H9 (cell line): Measurements from ENCODE around the gene ARHGAP26. TPM values are rescaled to one million over a fixed set of nuclear protein-coding genes. Genes with fewer than 3 reads are reported as not detected.

Source experiments
- DNase-seq: peaks from one replicate; pipeline ENCODE4 v3.0.0-alpha.2; 2017
- H2AFZ ChIP-seq: one replicate; pipeline ENCODE4 v1.6.1; 2013; ENCODE audit warnings: mild to moderate bottlenecking, low read length, control low read depth, moderate library complexity
- H2AK5ac ChIP-seq: 2 replicates; pipeline ENCODE4 v1.6.1; 2013; ENCODE audit warnings: low read length, control low read depth, mixed read lengths; ENCODE audit not compliant: insufficient read length
- H2BK120ac ChIP-seq: one replicate; pipeline ENCODE4 v1.6.1; 2013; ENCODE audit warnings: low read depth, mild to moderate bottlenecking, low read length, control low read depth, inconsistent platforms; ENCODE audit not compliant: poor library complexity, severe bottlenecking
- H2BK12ac ChIP-seq: 2 replicates; pipeline ENCODE4 v1.6.1; 2013; ENCODE audit warnings: low read length, control low read depth, mixed read lengths, low read depth; ENCODE audit not compliant: insufficient read length
- H2BK15ac ChIP-seq: 2 replicates; pipeline ENCODE4 v1.6.1; 2013; ENCODE audit warnings: low read depth, low read length, control low read depth
- H2BK20ac ChIP-seq: one replicate; pipeline ENCODE4 v1.6.1; 2013; ENCODE audit warnings: low read depth, mild to moderate bottlenecking, low read length, control low read depth, inconsistent platforms; ENCODE audit not compliant: poor library complexity, severe bottlenecking
- H2BK5ac ChIP-seq: 2 replicates; pipeline ENCODE4 v1.6.1; 2013; ENCODE audit warnings: low read length, control low read depth, mixed read lengths; ENCODE audit not compliant: insufficient read length
- H3K14ac ChIP-seq: 2 replicates; pipeline ENCODE4 v1.6.1; 2013; ENCODE audit warnings: low read length, control low read depth; ENCODE audit not compliant: insufficient read depth
- H3K18ac ChIP-seq: 2 replicates; pipeline ENCODE4 v1.6.1; 2013; ENCODE audit warnings: low read depth, mild to moderate bottlenecking, mixed read lengths, low read length, control low read depth; ENCODE audit not compliant: insufficient read length
- H3K23ac ChIP-seq: 2 replicates; pipeline ENCODE4 v1.6.1; 2013; ENCODE audit warnings: low read length, control low read depth, mixed read lengths, low read depth; ENCODE audit not compliant: insufficient read length
- H3K23me2 ChIP-seq: 2 replicates; pipeline ENCODE4 v1.6.1; 2013; ENCODE audit warnings: low read depth, mild to moderate bottlenecking, mixed read lengths, low read length, control low read depth; ENCODE audit not compliant: insufficient read length, poor library complexity, severe bottlenecking
- H3K27ac ChIP-seq: 2 replicates; pipeline ENCODE4 v1.5.1; 2013; ENCODE audit warnings: low read length, control low read depth, mixed read lengths, low read depth; ENCODE audit not compliant: insufficient read length
- H3K27me3 ChIP-seq: 2 replicates; pipeline ENCODE4 v1.6.1; 2013; ENCODE audit warnings: low read length, control low read depth, inconsistent platforms; ENCODE audit not compliant: insufficient read depth
- H3K4ac ChIP-seq: 2 replicates; pipeline ENCODE4 v1.6.1; 2013; ENCODE audit warnings: low read depth, mild to moderate bottlenecking, control low read depth, inconsistent platforms, low read length, moderate library complexity
- H3K4me1 ChIP-seq: 2 replicates; pipeline ENCODE4 v1.6.1; 2013; ENCODE audit warnings: low read length, control low read depth, inconsistent platforms; ENCODE audit not compliant: insufficient read depth
- H3K4me2 ChIP-seq: 2 replicates; pipeline ENCODE4 v1.6.1; 2013; ENCODE audit warnings: low read length, control low read depth, mixed read lengths; ENCODE audit not compliant: insufficient read length, insufficient read depth
- H3K56ac ChIP-seq: 2 replicates; pipeline ENCODE4 v1.6.1; 2013; ENCODE audit warnings: low read depth, mild to moderate bottlenecking, mixed read lengths, low read length, control low read depth; ENCODE audit not compliant: insufficient read length
- H3K79me1 ChIP-seq: 2 replicates; pipeline ENCODE4 v1.6.1; 2013; ENCODE audit warnings: low read depth, mild to moderate bottlenecking, moderate library complexity, low read length, control low read depth, inconsistent platforms; ENCODE audit not compliant: insufficient read depth, poor library complexity, severe bottlenecking
- H3K79me2 ChIP-seq: 2 replicates; pipeline ENCODE4 v1.6.1; 2013; ENCODE audit warnings: low read length, control low read depth, inconsistent platforms; ENCODE audit not compliant: insufficient read depth
- H3K9ac ChIP-seq: 2 replicates; pipeline ENCODE4 v1.6.1; 2013; ENCODE audit warnings: low read length, control low read depth, mixed read lengths; ENCODE audit not compliant: insufficient read length; ENCODE audit errors: extremely low read depth
- H3K9me3 ChIP-seq: one replicate; pipeline ENCODE4 v1.6.1; 2013; ENCODE audit warnings: low read depth, low read length, inconsistent platforms; ENCODE audit not compliant: control insufficient read depth
- H3T11ph ChIP-seq: one replicate; pipeline ENCODE4 v1.6.1; 2013; ENCODE audit warnings: mild to moderate bottlenecking, low read length, control low read depth, inconsistent platforms
- H4K20me1 ChIP-seq: one replicate; pipeline ENCODE4 v1.6.1; 2013; ENCODE audit not compliant: control insufficient read depth, insufficient read length, insufficient read depth
- H4K5ac ChIP-seq: 2 replicates; pipeline ENCODE4 v1.6.1; 2013; ENCODE audit warnings: low read depth, mild to moderate bottlenecking, mixed read lengths, low read length, control low read depth; ENCODE audit not compliant: insufficient read length
- H4K8ac ChIP-seq: replicated peaks from 2 replicates; pipeline ENCODE4 v1.6.1; 2013; ENCODE audit warnings: low read length, control low read depth, mixed read lengths, low read depth; ENCODE audit not compliant: insufficient read length
- H4K91ac ChIP-seq: 2 replicates; pipeline ENCODE4 v1.6.1; 2013; ENCODE audit warnings: low read depth, mild to moderate bottlenecking, moderate library complexity, mixed read lengths, low read length, control low read depth; ENCODE audit not compliant: insufficient read length
- H3K27ac Mint-ChIP-seq, 3 experiments: 2 replicates in 2 of 3; 3 replicates in 1 of 3; pipeline ENCODE4 v1.8.0; 2020 to 2021; ENCODE audit warnings: mixed read lengths in 3 of 3, mild to moderate bottlenecking in 1 of 3, moderate library complexity in 1 of 3
- H3K27me3 Mint-ChIP-seq: 2 replicates; pipeline ENCODE4 v1.8.0; 2021; ENCODE audit warnings: low read depth, mild to moderate bottlenecking, moderate library complexity, mixed read lengths
- H3K36me3 Mint-ChIP-seq, 3 experiments: 2 replicates in 2 of 3; 3 replicates in 1 of 3; pipeline ENCODE4 v1.8.0; 2020 to 2021; ENCODE audit warnings: low read depth in 3 of 3, mixed read lengths in 3 of 3; ENCODE audit not compliant: insufficient read depth in 1 of 3
- H3K4me1 Mint-ChIP-seq, 2 experiments: 2 replicates each; pipeline ENCODE4 v1.8.0; 2020; ENCODE audit warnings: mixed read lengths in 2 of 2
- H3K4me3 Mint-ChIP-seq, 2 experiments: 2 replicates in 1 of 2; 3 replicates in 1 of 2; pipeline ENCODE4 v1.8.0; 2020 to 2021; ENCODE audit warnings: mild to moderate bottlenecking in 2 of 2, mixed read lengths in 2 of 2, moderate library complexity in 1 of 2
- H3K9me3 Mint-ChIP-seq, 2 experiments: 2 replicates in 1 of 2; 3 replicates in 1 of 2; pipeline ENCODE4 v1.8.0; 2020; ENCODE audit warnings: mild to moderate bottlenecking in 2 of 2, mixed read lengths in 2 of 2, moderate library complexity in 1 of 2
- WGBS: extraction: QIAGEN DNeasy Blood & Tissue Kit; methylation state at CpG from one replicate; pipeline ENCODE4 v1.1.7; 2013; ENCODE audit warnings: missing lambda C conversion rate, low lambda C conversion rate, mixed read lengths; ENCODE audit not compliant: insufficient read length; ENCODE audit errors: extremely low coverage; 5-methylcytosine and 5-hydroxymethylcytosine counted together
- total RNA-seq: library from RNA; stranded (reverse); gene quantifications from 2 replicates; pipeline ENCODE4 v1.2.1, GENCODE V29; 2021
- TF ChIP-seq, protein P1 (sequence below): fragments of 200-600 bp; sonication (generic); conservative IDR thresholded peaks from 3 replicates; pipeline ENCODE4 v1.8.0; 2021; ENCODE audit warnings: antibody characterized with exemption, mild to moderate bottlenecking

ARHGAP26 gene
- total RNA-seq, 1 experiment from 2014 or later, result 13.8 TPM

DNA sequence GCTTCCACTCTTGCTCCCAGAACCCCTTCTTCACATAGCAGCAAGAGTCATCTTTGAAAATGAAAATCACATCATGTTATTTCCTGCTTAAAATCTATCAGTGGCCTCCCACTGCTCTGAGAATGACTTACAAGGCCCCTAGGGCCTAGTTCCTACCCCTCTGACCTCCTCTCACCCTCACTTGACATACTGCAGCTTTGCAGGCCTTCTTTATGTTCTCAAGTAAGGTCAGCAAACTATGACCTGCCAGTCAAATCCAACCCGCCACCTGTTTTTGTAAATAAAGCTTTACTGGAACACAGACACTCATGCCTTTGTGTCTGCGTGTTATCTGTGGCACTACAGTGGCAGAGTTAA, 447.6 kb downstream of the ARHGAP26 start:
- Histone ChIP-seq H4K91ac (no peak overlapping the region), H4K8ac (no peak overlapping the region), H3K23ac (no peak overlapping the region), H3K56ac (no peak overlapping the region), H3K4me2 (no peak overlapping the region), H3K9me3 (no peaks in the 10 kb centered on the region), H2AFZ (no peak overlapping the region), H2BK5ac (no peak overlapping the region), H3K27me3 (no peaks in the 10 kb centered on the region), H2AK5ac (no peak overlapping the region), H2BK20ac (no peak overlapping the region), H3K14ac (no peak overlapping the region), H3K4ac (no peak overlapping the region), H3K79me2 (no peaks in the 10 kb centered on the region), H3K4me1 (peaks cover 3% of the 10 kb centered on the region; the same call in 1 of the 2 replicates), H3K79me1 (no peaks in the 10 kb centered on the region), H3K27ac (no peak overlapping the region), H2BK15ac (no peak overlapping the region), H4K20me1 (no peaks in the 10 kb centered on the region), H3T11ph (no peak overlapping the region), H3K18ac (no peak overlapping the region), H2BK120ac (no peak overlapping the region), H4K5ac (no peak overlapping the region), H2BK12ac (no peak overlapping the region), H3K23me2 (no peaks in the 10 kb centered on the region), H3K9ac (no peak overlapping the region)
- TF ChIP-seq, protein P1, sequence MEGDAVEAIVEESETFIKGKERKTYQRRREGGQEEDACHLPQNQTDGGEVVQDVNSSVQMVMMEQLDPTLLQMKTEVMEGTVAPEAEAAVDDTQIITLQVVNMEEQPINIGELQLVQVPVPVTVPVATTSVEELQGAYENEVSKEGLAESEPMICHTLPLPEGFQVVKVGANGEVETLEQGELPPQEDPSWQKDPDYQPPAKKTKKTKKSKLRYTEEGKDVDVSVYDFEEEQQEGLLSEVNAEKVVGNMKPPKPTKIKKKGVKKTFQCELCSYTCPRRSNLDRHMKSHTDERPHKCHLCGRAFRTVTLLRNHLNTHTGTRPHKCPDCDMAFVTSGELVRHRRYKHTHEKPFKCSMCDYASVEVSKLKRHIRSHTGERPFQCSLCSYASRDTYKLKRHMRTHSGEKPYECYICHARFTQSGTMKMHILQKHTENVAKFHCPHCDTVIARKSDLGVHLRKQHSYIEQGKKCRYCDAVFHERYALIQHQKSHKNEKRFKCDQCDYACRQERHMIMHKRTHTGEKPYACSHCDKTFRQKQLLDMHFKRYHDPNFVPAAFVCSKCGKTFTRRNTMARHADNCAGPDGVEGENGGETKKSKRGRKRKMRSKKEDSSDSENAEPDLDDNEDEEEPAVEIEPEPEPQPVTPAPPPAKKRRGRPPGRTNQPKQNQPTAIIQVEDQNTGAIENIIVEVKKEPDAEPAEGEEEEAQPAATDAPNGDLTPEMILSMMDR, result no peak
- Mint-ChIP-seq H3K27ac (no peak overlapping the region; a peak in 1 of 7 replicates), H3K4me1 (peaks cover 23 to 24% of the 10 kb centered on the region in 2 experiments), H3K9me3 (no peaks in the 10 kb centered on the region), H3K27me3 (no peaks in the 10 kb centered on the region; the same call in 1 of the 2 replicates), H3K36me3 (peaks cover 0 to 3% (median 0%) of the 10 kb centered on the region in 3 experiments; a peak in 4 of 7 replicates), H3K4me3 (no peak overlapping the region)
- WGBS, result no CpG with 5 or more reads among the region's 2 CpGs
- no peak for DNase-seq
